SJCRH30 (cell line): ENCODE results near the gene TDRD15. TPM values are rescaled to one million over a fixed set of nuclear protein-coding genes. Genes with fewer than 3 reads are reported as not detected.
"Not testable (repeated sequence)": the region's sequence is repeated elsewhere in the genome, so short reads cannot be mapped to it uniquely, and the experiment has no call there.

Source experiments
- DNase-seq, 2 experiments: peaks; one replicate each; pipeline ENCODE4 v3.0.0-alpha.2; 2015 to 2020
- H3K27ac ChIP-seq: fragments of 250-450 bp; sonication (Bioruptor Pico); 2 replicates; pipeline ENCODE4 v1.5.1; 2020; ENCODE audit warnings: mild to moderate bottlenecking, moderate library complexity
- H3K27me3 ChIP-seq: fragments of 250-450 bp; sonication (Bioruptor Pico); 2 replicates; pipeline ENCODE4 v1.5.1; 2020; ENCODE audit warnings: mild to moderate bottlenecking, moderate library complexity
- H3K36me3 ChIP-seq: fragments of 250-450 bp; sonication (Bioruptor Pico); 2 replicates; pipeline ENCODE4 v1.5.1; 2020; ENCODE audit warnings: mild to moderate bottlenecking, moderate library complexity
- H3K4me1 ChIP-seq: fragments of 250-450 bp; sonication (Bioruptor Pico); 2 replicates; pipeline ENCODE4 v1.5.1; 2020; ENCODE audit warnings: mild to moderate bottlenecking, moderate library complexity
- H3K4me3 ChIP-seq: fragments of 250-450 bp; sonication (Bioruptor Pico); 2 replicates; pipeline ENCODE4 v1.5.1; 2020; ENCODE audit warnings: mild to moderate bottlenecking, moderate library complexity
- H3K9me3 ChIP-seq: fragments of 250-450 bp; sonication (Bioruptor Pico); replicated peaks from 2 replicates; pipeline ENCODE4 v1.5.1; 2020; ENCODE audit warnings: mild to moderate bottlenecking, moderate library complexity
- total RNA-seq: library from RNA; depleted of rRNA; stranded (reverse); fragments of >200 nt; shearing (Covaris generic); gene quantifications from 2 replicates; pipeline ENCODE4 v1.2.3, GENCODE V29; 2014; rRNA removed

The TDRD15 gene
- total RNA-seq, result 0.02 TPM in 1 of 2 replicates, not detected in the other

- no peak for DNase-seq
- Histone ChIP-seq H3K27ac (no peak within 1 kb of the TSS), H3K4me3 (no peak within 1 kb of the TSS), H3K4me1 (no peaks in the 10 kb centered on the region), H3K9me3 (no peaks in the 10 kb centered on the region), H3K36me3 (no peaks in the 10 kb centered on the region), H3K27me3 (peaks cover 12% of the 10 kb centered on the region)
Measured at GRCh38 chr2:21123473-21124393, at the start of gene TDRD15. Gene TDRD15 (plus strand): TSS chr2:21123968. CDS start chr2:21137468, 13,500 bp downstream.

DNA sequence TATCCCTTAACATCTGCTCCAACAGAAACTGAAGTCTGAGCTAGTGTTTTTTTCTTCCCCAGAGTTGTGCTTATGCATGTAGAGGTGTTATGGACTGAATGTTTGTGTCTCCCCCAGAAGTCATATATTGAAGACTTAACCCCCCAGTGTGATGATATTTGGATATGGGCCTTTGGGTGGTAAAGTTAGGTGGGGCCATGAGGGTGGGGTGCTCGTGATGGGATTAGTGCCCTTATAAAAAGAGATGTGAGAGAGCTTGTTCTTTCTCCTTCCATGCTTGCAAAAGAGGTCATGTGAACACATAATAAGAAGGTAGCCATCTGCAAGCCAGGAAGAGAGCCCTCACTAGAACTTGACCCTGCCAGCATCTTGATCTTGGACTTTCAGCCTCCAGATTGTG is 45.5 kb upstream of the TDRD15 start:
- Histone ChIP-seq H3K9me3 (no peaks in the 10 kb centered on the region), H3K27me3 (no peaks in the 10 kb centered on the region), H3K4me1 (no peaks in the 10 kb centered on the region), H3K4me3 (no peak overlapping the region), H3K36me3 (no peaks in the 10 kb centered on the region), H3K27ac (no peak overlapping the region)
- DNase-seq, result no peak

GRCh38 chr2:21083482-21083881 is 40.3 kb upstream of the TDRD15 start:
- DNase-seq, result no peak
- no peaks in the 10 kb centered on the region for H3K27me3 ChIP-seq
- no peaks in the 10 kb centered on the region for H3K36me3 ChIP-seq
- no peak overlapping the region for H3K4me3 ChIP-seq
- H3K9me3 ChIP-seq, result no peaks in the 10 kb centered on the region
- no peaks in the 10 kb centered on the region for H3K4me1 ChIP-seq
- H3K27ac ChIP-seq, result no peak overlapping the region

DNA sequence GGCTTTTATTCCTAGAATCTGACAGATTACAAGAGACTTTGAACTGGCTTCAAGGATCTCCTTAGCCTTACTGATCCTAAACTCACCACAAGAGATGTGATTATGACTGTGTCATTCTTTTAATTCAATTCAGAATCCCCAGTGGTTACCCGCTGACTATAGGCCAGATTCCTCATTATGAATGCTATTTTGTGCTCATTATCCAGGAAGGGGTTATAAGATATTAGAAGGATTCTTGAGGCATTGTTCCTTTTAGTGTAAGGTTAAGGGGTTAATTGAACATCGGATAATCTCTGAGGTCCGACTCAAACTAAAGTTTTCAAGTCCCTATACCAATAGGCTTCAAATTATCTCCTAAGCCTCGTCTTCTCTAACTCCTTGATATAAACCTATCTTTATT is 39.4 kb upstream of the TDRD15 start:
- Histone ChIP-seq H3K4me3 (no peak overlapping the region), H3K27ac (no peak overlapping the region), H3K4me1 (no peaks in the 10 kb centered on the region), H3K9me3 (no peaks in the 10 kb centered on the region), H3K36me3 (no peaks in the 10 kb centered on the region), H3K27me3 (no peaks in the 10 kb centered on the region)
- DNase-seq, result no peak

DNA sequence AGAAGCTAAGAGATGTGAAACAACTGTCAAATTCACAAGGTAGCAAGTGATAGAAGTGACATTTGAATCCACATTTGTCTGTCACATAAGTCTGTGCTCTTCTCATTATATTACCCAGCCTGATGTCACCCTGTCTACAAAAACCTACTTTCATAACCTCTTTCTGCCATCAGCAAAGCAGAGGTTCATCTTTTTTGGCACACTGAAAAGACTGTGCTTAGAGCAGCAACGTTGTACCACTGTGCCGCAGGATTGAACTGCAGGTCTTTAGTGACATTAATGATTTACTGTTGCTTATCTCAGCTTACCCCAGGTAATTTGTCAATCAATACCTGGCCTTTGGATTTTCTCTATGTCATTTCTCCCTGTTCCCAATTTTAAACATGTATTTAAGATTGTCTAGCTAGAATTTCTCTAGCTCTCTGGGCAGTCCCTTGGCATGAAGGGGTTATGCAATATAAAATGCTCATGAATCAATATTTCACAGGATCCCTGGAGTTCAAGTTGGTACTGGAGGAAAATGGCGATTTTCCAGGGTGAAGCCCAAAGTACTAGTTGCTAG is 31.4 kb upstream of the TDRD15 start:
- Histone ChIP-seq H3K27me3 (peaks cover 4% of the 10 kb centered on the region; the same call in 1 of the 2 replicates), H3K9me3 (no peaks in the 10 kb centered on the region), H3K36me3 (no peaks in the 10 kb centered on the region)

GRCh38 chr2:21095178-21095577 is 28.6 kb upstream of the TDRD15 start:
- no peaks in the 10 kb centered on the region for H3K36me3 ChIP-seq
- H3K27ac ChIP-seq, result no peak overlapping the region
- H3K4me3 ChIP-seq, result no peak overlapping the region
- no peaks in the 10 kb centered on the region for H3K9me3 ChIP-seq
- H3K27me3 ChIP-seq, result peaks cover 4% of the 10 kb centered on the region; the same call in 1 of the 2 replicates
- DNase-seq, result peak in 1 of 2 experiments; percentile 26
- H3K4me1 ChIP-seq, result peaks cover 6% of the 10 kb centered on the region; the same call in 1 of the 2 replicates

More for the DNA sequence above, 31.4 kb upstream of the TDRD15 start:
- H3K4me3 ChIP-seq, result no peak overlapping the region
- no peak for DNase-seq
- no peak overlapping the region for H3K27ac ChIP-seq
- H3K4me1 ChIP-seq, result peaks cover 6% of the 10 kb centered on the region; the same call in 1 of the 2 replicates

DNA sequence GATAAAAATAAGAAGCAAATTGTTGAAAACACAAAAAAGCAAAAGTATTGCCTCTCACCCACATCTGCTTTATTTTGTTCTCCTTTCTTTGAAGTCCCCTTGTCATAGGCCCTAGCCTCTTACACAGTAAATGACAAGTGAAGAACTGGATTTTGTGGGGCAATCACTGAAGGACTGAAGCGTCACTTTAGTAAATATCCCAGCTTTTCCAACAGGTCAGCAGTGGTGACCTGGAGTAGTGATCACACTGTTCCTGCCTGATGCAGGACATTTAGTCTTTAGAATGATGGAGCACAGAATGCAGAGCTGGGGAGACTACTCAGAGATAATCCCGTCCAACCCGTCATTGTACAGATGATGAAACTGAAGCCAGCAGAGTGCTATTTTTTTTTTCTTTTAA is 28.1 kb upstream of the TDRD15 start:
- Histone ChIP-seq H3K9me3 (no peaks in the 10 kb centered on the region), H3K4me1 (peaks cover 6% of the 10 kb centered on the region; the same call in 1 of the 2 replicates), H3K27ac (no peak overlapping the region), H3K27me3 (peaks cover 4% of the 10 kb centered on the region; the same call in 1 of the 2 replicates), H3K4me3 (no peak overlapping the region), H3K36me3 (no peaks in the 10 kb centered on the region)
- DNase-seq, result no peak

GRCh38 chr2:21096458-21096857 is 27.3 kb upstream of the TDRD15 start:
- Histone ChIP-seq H3K9me3 (no peaks in the 10 kb centered on the region), H3K36me3 (no peaks in the 10 kb centered on the region), H3K27ac (no peak overlapping the region), H3K4me3 (no peak overlapping the region), H3K4me1 (peaks cover 6% of the 10 kb centered on the region; the same call in 1 of the 2 replicates), H3K27me3 (peaks cover 4% of the 10 kb centered on the region; the same call in 1 of the 2 replicates)
- DNase-seq, result no peak

DNA sequence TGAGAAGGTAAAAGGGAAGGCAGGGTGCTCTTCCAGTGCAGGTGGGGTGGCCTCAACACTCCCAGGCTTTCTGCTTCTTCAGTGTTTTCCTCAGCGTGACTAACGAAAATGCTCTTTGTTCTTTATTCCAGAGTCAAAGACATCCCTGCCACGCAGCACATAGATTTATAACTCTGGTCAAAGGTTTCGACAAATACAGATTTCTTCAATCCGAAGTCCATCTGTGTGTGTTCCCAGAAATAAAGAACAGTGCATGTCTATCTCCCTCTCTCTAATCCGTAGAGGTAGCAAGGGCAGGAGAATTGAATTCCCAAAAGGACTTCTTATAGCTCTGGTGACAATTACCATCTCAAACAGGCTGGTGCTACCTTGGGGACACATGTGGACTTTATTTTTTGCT is 26.4 kb upstream of the TDRD15 start:
- peaks cover 4% of the 10 kb centered on the region; the same call in 1 of the 2 replicates for H3K27me3 ChIP-seq
- no peak overlapping the region for H3K27ac ChIP-seq
- H3K36me3 ChIP-seq, result no peaks in the 10 kb centered on the region
- peaks cover 6% of the 10 kb centered on the region; the same call in 1 of the 2 replicates for H3K4me1 ChIP-seq
- H3K9me3 ChIP-seq, result no peaks in the 10 kb centered on the region
- no peak for DNase-seq
- H3K4me3 ChIP-seq, result no peak overlapping the region

DNA sequence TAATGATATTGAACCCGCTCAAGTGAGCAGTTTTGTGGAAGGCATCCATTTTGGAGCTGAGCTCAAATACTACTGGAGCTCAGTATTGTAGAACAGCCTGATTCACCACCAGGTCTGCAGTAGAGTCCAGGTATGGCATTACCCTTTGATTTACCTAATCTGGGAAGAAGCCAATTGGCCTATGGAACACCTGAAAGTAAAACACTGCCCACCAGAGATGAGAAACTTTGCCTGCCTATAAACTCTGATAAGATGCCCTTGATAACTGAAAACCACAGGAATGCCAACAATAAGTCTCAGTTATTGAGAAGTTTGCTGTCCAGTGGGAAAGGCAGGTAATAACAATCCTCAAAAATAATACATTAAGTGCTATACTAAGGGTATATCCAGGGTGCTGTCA is 25.5 kb upstream of the TDRD15 start:
- DNase-seq, result no peak
- Histone ChIP-seq H3K36me3 (no peaks in the 10 kb centered on the region), H3K27ac (no peak overlapping the region), H3K27me3 (peaks cover 4% of the 10 kb centered on the region; the same call in 1 of the 2 replicates), H3K4me1 (peaks cover 8% of the 10 kb centered on the region), H3K4me3 (no peak overlapping the region), H3K9me3 (no peaks in the 10 kb centered on the region)

GRCh38 chr2:21099281-21099907 is 24.4 kb upstream of the TDRD15 start:
- peaks cover 4% of the 10 kb centered on the region; the same call in 1 of the 2 replicates for H3K27me3 ChIP-seq
- peaks cover 11% of the 10 kb centered on the region for H3K4me1 ChIP-seq
- H3K4me3 ChIP-seq, result no peak overlapping the region
- no peak overlapping the region for H3K27ac ChIP-seq
- DNase-seq, result no peak
- H3K36me3 ChIP-seq, result no peaks in the 10 kb centered on the region
- H3K9me3 ChIP-seq, result no peaks in the 10 kb centered on the region

DNA sequence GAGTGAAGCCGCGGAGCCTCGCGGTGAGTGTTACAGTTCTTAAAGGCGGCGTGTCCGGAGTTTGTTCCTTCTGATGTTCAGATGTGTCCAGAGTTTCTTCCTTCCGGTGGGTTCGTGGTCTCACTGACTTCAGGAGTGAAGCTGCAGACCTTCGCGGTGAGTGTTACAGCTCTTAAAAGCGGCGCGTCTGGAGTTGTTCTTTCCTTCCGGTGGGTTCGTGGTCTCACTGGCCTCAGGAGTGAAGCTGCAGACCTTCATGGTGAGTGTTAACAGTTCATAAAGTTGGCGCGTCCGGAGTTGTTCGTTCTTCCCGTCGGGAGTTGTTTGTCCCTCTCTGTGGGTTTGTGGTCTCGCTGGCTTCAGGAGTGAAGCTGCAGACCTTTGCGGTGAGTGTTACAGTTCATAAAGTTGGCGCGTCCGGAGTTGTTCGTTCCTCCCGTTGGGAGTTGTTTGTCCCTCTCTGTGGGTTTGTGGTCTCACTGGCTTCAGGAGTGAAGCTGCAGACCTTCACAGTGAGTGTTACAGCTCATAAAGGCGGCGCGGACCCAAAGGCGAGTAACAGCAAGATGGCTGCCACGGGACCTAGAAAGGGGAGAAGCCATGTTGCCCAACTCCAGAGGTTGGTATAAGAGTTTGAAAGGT is 22.1 kb upstream of the TDRD15 start:
- H3K36me3 ChIP-seq, H3K27me3 ChIP-seq, H3K4me3 ChIP-seq, H3K27ac ChIP-seq, DNase-seq, H3K9me3 ChIP-seq, H3K4me1 ChIP-seq: not testable (repeated sequence)

DNA sequence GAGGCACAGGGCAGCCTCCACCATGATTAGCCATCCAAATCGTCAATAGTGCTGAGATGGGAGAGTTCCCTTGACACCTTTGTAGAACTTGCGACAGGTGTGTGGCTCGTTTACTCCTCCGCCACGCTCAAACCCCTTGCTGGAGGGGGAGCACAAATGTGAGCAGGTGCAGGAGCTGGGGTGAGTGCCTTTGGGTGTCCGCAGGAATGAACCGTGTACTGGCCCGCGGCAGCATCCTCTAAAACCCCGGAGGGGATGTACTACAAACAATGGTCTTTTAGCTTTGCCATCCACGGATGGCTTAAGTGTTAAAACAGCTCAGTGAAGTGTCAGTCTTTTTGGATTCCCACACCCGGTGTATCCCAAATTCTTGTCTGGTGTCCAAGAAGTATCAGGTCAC is 21.4 kb upstream of the TDRD15 start:
- no peak overlapping the region for H3K4me3 ChIP-seq
- no peaks in the 10 kb centered on the region for H3K27me3 ChIP-seq
- peaks cover 10% of the 10 kb centered on the region; the same call in 1 of the 2 replicates for H3K4me1 ChIP-seq
- H3K9me3 ChIP-seq, result no peaks in the 10 kb centered on the region
- H3K27ac ChIP-seq, result no peak overlapping the region
- no peak for DNase-seq
- no peaks in the 10 kb centered on the region for H3K36me3 ChIP-seq

GRCh38 chr2:21103274-21103891 is 20.4 kb upstream of the TDRD15 start:
- no peaks in the 10 kb centered on the region for H3K27me3 ChIP-seq
- no peaks in the 10 kb centered on the region for H3K36me3 ChIP-seq
- peaks cover 17% of the 10 kb centered on the region; the same call in 1 of the 2 replicates for H3K4me1 ChIP-seq
- H3K9me3 ChIP-seq, result no peaks in the 10 kb centered on the region
- DNase-seq, result no peak
- no peak overlapping the region for H3K4me3 ChIP-seq
- no peak overlapping the region for H3K27ac ChIP-seq
